Globus pallidus (tissue), 1 donor: Measurements from ENCODE around the gene CHN2.
A peak's percentile ranks its signal among the peaks of the same experiment; 100 is the strongest.

Source experiments
- DNase-seq: peaks from one replicate; pipeline ENCODE4 v3.0.0-alpha.2; 2015; ENCODE audit warnings: low spot score

CHN2 gene

DNA sequence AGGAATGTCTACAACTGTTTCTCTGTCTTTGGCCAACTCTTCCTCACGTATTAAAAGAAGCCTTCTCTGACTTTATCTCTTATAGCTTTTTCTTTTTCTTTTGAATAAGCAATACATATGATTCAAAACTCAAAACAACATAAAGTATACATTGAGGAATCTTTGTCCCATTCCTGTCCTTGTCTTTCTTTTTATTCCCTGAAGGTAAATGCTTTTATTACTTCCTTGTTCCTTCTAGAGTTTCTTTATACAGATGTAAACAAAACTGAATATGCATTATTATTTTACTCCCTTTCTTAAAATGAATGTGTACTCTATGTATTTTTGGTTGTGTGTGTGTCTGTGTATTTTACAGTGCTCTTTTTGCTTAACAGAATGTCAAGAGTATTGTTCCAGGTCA, 170.1 kb downstream of the CHN2 start:
- no peak for DNase-seq

DNA sequence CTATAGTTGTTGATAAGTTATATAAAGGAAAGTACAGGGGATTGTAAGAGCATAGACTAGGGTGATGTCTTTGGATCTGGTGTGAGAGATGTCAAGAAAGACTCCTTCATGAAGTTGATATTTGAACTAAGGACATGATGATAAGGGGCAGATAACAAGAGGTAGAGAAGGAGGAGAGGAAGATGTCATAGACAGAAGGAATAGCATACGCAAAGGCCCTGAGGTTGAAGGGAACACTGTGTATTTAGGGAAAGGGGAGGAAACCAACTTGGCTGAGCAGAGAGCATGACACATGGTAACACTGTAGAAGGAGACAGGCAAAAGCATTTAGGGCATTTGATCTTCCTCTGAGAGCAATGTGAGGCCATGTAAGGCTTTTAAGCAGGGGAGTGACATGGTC, 170.8 kb downstream of the CHN2 start:
- no peak for DNase-seq

DNA sequence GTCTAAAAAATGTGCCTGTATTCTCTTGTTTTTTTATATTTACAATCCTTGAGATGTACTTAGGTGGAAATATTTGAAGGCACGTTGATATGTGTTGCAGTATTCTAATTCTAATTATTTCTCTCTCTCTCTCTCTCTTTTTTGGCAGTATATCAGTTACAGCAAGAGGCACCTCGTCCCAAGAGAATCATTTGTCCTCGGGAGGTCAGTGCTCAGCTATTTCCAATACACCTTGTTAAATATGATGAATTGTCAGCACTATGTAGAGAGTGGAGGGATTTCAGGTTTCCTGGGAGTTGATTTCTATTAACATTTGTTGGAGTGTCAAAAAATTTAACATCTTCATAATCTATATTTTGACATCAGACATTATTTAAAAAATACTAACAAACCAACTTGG, 173.2 kb downstream of the CHN2 start:
- no peak for DNase-seq

DNA sequence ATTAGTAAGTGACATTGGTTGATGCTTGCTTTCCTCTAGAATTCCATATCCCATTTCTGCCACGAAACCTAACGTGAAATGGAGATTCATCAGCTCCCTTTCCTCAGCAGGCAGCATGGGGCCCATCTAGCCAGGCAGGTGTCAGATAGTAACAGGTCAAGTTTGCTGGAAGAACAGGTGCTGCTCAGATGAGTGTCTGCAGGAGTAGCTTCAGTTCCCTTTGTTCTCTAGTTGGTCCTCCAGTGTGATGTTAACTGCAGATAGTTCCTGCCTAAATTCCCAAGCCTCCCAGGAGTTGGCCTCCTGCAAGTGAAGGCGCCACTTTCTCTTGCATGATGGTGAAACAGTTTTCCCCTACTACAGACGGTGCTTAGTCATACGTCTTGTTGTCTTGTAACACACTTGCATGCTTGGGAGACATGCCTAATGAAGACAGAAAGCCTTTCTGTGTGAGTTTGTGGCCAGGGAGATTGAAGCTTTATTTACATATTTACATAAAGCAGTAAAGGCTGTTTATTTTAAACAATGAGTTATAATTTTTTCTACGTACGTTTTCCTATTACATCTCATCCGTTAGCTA, 175.4 kb downstream of the CHN2 start:
- no peak for DNase-seq

DNA sequence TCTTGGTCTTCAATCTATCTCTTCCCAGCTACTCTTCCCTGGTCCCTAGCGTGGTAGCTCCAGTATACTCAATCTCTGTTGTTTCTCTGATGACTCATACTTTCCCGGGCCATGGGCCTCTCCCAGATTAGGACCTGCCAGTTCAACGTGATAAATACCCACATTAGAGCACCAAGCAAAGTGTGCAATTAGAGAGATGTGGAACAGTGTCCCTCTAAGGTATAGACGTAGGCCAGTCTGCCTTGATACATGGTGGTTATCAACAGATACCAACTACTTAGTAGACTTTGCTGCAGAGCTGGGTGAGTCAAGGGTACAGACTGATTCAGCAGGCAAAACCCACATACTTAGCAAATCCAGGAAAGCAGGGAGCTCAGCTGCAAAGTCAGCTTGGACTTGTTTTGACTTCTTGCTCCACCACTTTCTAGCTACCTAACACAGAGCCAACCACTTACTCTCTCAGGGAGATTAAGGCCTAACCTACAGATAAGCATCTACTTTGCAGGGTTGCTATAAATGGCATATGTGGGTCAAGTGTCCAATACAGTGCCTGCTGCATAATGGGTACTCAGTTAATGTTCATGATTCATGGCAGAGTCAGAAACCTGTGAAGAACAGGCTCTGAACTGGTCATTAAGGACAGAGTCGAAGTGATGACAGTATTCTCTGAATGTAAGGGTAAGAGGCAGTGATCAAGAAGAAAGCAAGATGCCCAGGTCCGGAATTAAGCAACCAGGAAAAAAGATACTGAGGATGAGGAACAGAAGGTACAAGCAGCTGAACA, 176.1 kb downstream of the CHN2 start:
- no peak for DNase-seq

DNA sequence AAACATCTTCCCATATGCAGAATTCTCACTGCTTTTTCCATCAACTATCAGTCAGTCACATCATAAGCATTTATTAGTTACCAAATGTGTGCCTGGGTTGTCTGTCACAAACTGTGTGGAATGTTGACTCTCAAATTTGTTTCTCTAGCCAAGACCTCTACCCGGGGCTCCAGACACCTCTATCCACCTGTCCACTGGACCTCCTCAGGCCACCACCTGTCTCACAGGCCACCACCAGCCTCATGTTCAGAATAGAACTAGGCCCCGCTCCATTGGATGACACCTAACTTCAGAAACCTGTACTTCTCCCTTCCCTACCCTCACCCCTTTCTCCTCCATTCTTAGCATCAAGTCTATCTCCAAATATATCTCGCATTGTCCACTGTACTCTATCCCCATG, 176.9 kb downstream of the CHN2 start:
- DNase-seq, result no peak

DNA sequence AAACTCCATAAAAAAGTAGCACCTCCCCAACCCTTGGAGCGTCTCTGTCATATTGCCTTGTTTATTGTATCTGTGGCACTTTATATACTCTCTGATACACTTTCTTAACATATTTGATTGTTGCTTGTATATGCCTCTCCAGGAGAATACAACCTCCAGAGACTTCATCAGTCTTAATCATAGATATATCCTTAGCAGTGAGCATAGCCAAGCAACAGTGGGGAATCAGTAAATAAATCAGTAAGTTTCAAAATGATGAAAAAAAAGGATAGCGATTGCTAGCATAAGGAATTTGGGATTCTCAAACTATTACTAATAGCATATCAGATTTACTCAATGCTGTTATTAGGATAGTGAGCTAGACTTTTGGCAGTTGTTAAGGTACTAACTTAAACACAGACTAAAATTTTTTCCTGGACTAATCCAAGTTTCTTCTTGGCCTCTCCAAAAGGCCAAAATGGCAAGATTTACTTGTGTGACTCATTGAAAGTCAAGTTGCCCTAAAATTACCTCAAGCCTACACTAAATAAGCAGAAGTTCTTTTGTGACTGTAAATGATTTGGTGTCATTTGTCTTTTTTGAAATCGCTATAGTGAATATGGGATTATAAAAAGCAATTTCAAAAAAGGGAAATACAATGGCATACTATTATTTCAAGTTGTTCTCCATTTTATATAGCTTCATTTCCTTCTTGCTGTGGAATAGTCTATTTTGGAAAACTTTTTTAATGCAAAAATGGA, 177.9 kb downstream of the CHN2 start:
- no peak for DNase-seq

DNA sequence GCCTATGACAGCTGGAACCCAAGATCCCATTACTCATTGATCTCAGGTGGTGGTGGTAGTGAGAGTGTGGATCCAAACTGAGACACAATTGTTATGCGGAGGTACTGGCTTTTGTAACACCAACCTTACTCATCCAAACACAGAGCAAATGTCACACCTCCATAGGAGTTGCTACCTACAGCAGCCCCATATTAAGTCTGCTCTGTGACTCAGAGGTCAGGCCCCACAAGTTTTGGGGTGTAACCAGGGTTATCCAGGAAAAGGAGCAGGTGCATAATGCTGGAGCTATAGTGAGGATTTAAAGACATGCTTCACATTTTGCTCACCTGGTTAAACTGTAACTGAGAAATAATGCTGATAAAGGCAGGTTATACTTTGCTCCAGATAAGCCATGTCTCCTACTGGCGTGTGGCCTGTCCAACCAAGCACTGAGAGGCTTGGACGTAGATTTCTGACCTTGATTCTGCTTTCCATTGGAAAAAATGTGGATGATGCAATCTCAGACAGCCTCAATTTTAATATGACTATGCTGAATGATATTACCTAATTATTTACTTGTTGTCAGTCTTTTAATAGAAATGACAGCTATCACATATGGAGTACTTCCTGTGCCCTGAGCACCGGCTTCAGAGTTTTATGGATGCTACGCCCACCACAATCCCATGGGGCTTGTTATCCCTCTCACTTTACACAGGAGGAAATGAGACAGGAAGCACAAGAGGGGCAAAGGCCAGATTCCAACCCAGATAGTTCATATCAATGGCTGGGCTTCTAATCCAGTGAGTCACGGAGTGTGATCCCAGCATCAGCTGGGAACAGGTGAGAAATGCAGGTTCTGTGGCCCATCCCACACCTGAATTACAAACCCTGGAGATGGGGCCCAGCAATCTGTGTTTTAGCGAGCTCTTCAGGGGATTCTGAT, 181.3 kb downstream of the CHN2 start:
- no peak for DNase-seq

DNA sequence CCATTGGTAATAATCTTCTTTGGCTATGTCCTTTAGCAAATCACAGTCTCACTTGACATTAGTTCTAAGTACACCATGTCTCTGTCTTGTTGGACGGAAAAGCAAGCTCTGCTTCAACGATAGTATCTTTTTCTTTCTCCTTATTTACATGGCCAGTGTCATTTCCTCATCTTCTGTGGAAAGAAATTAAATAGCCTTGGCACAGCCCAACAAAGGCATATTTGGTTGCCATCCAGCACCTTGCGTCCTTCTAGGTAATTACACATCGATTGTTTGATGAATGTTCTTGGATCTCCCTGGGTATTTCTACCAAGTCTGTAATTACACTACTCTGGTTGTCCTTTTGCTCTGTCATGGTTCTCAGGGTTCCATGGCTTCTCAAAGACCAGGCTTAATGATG, 183.1 kb downstream of the CHN2 start:
- no peak for DNase-seq

DNA sequence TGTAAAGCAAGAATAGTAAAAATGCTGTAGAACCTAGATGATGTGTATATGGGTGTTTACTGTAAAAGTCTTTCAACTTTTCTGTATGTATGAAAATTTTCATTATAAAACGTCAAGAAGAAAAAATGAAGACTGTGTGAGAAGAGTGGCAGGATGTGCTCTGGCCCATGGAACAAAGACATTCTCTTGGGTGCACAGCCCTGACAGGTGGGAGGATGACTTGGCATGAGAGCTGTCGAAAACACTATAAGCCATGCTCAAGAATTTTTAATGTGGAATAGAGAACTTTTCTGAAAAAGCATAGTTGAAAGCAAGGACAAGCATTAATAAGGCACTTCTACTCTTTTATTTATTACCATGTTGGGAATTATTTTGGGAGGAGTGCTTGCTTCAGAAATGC, 185.0 kb downstream of the CHN2 start:
- DNase-seq, result no peak

DNA sequence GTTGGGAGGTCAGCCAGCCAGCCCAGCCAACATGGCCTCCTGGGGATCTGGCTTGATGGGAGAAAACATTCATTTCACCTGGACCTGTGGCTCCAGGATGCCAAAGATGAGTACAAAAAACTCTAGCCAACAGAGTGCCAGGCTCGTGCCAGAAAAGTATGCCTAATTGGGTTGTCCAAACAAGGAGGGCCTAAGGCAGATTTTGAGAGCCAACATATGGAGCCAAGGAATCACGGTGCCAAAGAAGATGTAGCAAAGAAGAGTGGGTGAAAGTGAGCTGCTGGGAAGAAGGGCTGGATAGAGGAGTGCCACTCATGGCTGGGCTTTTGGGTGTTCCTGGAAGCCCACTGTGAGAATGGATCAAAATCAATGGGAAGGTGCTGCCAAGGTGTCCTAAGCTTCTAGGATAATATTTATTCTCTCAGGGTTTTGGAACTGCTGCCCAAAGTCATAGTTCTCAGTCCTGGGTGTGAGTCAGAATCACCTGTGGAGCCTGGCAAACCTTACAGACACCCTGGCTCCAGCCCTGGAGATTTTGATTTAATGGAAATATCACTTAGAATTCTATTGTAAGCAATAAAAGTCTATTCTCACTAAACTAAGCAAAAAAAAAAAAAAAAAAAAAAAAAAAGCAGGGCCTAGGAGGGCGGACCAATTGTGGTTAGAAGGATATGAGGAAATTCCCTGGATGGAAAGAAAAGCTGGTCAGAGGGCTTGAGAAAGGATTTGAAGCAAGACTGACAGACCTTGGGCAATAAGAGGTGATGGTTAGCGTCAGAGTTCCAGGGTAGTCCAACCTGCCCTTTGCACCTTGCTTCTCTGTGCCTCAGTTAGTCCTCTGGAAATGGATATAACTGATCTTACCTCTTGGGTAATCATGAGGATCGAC, 186.9 kb downstream of the CHN2 start:
- DNase-seq, result no peak

DNA sequence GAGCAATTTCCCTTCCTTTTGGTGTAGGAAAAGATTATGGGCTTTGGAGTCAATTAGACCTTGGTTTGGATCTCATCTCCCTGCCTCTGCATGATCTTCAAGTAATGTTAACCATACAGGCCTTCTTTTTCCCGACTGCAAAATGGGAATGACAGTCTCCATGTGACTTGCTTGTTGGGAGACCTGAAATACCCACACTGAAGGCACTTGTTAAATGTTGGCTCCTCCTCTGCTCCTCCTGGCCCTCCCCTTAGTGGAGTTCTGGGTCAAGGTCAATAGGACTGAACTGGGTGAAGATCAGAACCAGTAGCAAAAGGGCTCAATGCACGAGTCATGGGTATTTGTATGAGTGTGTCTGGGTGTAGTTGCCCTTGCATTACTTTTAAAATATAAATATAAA, 189.7 kb downstream of the CHN2 start:
- no peak for DNase-seq

DNA sequence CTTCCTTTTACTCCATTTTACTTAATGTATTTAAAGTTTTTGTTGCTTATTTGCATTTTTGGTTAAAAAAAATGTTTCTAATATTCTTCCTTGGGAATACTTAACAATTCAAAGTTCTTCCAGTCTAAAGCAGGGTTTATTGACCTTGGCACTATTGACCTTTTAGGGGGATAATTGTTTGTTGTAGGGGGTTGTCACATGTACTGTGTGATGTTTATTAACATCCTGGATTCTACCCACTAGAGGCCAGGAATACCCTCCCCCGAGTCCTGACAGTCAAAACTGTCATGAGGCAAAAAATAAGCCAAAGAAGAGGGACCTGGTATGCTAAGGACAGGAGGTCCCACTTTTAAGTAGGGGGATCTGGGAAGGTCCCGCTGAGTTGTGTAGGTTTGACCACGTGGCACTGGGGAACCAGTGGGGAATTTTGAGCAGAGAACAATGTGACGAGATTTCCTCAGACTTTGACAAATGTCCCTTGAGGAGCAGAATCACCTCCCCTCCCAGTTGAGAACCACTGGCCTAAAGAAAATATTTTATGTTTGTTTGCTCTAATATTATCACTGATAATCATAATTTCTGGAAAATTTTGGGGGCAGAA, 190.7 kb downstream of the CHN2 start:
- DNase-seq, result no peak

DNA sequence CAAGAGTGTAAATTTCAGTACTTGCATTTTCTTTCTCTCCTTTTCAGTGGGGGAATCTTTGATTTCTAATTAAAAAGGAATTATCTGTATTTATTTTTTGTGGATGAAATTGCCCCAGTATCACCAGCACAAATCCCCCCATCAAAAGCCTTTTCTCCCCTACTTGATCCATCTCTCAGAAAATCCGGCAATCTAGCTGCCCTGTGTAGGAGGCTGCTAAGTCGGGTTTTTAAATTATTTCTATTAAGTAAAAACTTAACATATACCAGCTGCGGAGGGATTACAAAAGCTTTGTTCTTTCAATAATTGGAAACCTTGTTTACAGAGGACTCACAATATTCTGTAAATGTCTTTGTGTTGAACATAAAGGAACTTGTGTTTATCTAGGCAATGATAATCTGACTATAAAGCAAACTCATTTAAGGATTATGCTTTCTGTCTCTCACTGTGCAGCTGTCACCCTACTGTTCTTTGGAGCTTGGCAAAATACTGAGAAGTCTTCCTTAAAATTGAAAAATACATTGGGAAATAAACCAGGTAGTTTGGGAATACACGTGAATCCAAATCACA, 191.7 kb downstream of the CHN2 start:
- peak; percentile 31 for DNase-seq

DNA sequence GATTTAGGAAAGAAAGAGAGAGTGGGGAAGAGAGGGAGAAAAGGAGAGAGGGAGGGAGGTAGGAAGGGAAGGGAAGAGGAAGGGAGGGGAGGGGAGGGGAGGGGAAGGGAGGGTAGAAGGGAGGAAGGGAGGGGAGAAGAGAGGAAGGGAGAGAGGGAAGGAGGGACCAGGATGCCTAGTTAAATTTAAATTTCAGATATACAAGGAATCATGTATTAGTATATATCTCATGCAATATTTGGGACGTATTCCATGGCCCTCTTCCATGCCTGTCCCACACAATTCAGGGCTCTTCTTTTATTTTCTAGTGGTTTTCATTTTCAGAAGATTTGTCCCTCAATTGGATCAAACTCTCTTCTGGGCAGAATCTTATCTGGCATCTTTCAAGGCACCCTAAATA, 196.7 kb downstream of the CHN2 start:
- no peak for DNase-seq

DNA sequence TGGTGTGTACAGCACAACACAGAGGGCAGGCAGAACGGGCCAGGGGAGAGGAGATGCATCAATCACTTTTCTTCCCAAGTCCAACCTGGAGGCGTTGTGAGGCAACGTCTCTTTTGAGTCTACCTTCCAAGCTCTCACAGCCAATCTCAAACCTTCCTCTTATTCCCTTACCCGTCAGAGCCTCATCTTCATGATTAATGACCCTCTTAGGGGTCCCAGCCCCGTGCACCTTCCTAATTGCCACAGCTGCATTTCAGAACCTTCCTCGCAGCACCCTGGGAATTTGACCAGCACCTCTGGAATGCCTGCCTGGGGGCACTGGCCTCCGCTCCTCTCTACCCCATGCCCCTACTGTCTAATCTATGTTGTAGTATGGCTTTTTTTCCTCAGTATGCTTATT, 199.7 kb downstream of the CHN2 start:
- DNase-seq, result no peak

DNA sequence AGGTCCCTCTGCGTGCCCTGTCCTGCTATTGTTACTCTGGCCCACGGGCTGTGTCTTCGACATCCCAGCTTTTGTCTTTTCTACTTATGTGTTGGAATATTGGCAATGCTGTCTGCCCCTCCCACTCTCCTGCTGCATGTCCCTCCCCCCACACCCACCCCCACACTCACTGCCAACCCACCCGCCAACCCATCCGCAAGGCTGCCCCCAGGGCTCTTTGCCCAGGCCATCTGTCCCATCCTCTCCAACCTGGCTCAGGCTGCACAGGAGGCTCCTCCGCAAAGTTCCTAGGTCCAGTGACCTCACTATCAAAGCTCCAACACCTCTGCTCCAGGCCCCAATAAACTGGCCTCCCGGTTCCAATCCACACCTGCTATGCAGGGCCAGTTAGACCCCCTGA, 202.0 kb downstream of the CHN2 start:
- no peak for DNase-seq

DNA sequence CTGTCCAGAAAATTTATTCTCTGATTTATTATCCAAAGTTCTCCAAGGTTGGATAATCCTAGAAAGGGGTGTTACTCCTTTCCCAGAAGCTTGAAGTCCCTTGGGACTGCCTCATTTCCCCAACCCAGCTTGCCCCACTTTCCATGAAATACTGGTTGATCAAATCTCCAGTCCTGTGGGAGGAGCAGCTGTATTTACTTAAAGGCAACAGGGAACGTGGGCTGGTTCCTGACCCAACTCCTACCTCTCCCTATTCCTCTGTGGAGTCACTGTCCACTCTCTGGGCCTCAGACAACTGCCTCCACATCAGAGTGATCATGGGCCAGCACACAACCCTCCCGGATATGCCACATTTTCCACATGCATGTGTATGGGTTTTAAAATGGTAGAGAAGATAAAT, 202.8 kb downstream of the CHN2 start:
- no peak for DNase-seq

DNA sequence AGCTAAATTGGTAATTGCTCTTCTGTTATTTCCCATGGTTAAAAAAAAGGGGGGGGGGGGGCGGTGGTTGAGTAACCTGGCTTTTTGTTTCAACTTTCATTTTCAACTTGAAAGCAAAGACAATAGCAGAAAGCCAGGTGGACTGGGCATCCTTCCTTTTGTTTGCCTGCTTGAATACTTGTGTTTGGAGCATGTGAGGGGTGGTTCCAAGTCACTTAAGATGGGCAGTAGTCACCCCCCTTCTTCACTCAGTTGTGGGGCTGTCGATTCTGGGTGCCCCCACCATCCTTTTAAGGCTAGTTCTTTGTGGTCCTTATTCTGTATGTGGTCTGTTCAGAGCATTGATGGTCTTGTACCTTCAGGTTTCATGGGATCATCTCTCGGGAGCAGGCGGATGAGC, 203.4 kb downstream of the CHN2 start:
- no peak for DNase-seq

DNA sequence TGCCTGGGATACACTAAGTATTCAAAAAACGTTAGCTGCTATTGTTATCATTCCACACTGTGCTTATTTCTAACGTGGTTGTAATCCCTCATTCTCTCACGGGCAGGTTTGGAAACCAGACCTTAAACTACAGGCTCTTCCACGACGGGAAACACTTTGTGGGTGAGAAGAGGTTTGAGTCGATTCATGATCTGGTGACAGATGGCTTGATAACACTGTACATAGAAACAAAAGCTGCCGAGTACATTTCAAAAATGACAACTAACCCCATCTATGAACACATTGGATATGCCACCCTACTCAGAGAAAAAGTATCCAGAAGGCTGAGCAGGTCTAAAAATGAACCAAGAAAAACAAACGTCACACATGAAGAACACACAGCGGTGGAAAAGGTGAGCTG, 205.9 kb downstream of the CHN2 start:
- DNase-seq, result no peak

DNA sequence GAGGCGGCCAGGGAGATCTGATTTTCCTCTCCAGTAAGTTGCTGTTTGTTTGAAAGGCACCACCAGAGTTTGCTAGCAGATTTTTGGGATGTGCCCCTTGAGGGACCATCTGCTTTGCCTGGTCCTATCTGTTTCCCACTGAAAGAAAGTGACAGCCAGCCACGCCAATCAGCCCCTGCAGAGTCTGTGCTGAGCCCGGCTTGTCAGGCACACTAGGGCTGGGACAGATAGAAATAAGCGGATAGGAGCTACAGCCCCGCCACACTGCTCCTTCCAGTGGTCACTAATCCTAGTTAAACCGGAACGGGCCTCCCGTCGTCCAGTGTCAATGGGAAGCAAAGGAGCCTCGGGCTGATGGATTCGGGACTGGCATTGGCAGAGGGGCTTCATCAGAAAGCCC, 207.2 kb downstream of the CHN2 start:
- DNase-seq, result no peak
